Measurements from ENCODE around the gene CCDC197.

- TF ChIP-seq CTCF (IDR thresholded peaks at IDR 0.05; ENCODE audit: low read depth, low read length) (no peak), EZH2phosphoT487 (IDR thresholded peaks at IDR 0.05; ENCODE audit: low read depth) (no peak)
Observed at GRCh38 chr14:94009767-94010166, 12.7 kb downstream of the CCDC197 start.
